GM12878 (cell line): Measurements from ENCODE around the gene NPAS2. TPM values are rescaled to one million over a fixed set of nuclear protein-coding genes. Genes with fewer than 3 reads are reported as not detected.

Experiments
- ATAC-seq: fragments of 200-7000 bp; cut with Tn5 transposase; 3 replicates; pipeline ENCODE4 v1.9.1; 2020; ENCODE audit warnings: mild to moderate bottlenecking, moderate library complexity
- BruUV-seq: library from RNA; stranded (reverse); fragments of 400-500 nt; replicated peaks from 2 replicates; lab custom pipeline; 2021; lab: Mats Ljungman, UMichigan
- CTCF ChIA-PET: fragments of 300-600 bp; sonication (Branson Sonifier 250); formaldehyde crosslinking; extraction: SDS; loops from one replicate; lab custom pipeline; 2021; ENCODE audit warnings: inconsistent platforms; lab: Yijun Ruan, JAX
- POLR2A ChIA-PET: fragments of 350-600 bp; formaldehyde crosslinking; extraction: SDS; loops from one replicate; lab custom pipeline; 2021; ENCODE audit warnings: inconsistent platforms; lab: Charles Lee
- RAD21 ChIA-PET: fragments of 300-600 bp; sonication (Branson Sonifier 250); formaldehyde crosslinking; loops from one replicate; lab custom pipeline; 2023; ENCODE audit warnings: antibody characterized with exemption; ENCODE audit not compliant: unreplicated experiment; lab: Charles Lee
- SMC1A ChIA-PET: fragments of 300-600 bp; sonication (Branson Sonifier 250); formaldehyde crosslinking; loops from one replicate; lab custom pipeline; 2023; ENCODE audit not compliant: unreplicated experiment, uncharacterized antibody; lab: Charles Lee
- DNase-seq: peaks from one replicate; pipeline ENCODE4 v3.0.0-alpha.2; 2011; ENCODE audit warnings: low read depth, low spot score
- FAIRE-seq: peaks from 3 replicates; lab custom pipeline; 2011; peaks lifted over from hg19 to GRCh38; lab: Jason Lieb, UNC
- H2AFZ ChIP-seq: 2 replicates; pipeline ENCODE4 v1.6.0; 2011; ENCODE audit warnings: low read depth, low read length, control low read depth; ENCODE audit not compliant: control insufficient read depth
- H3K27ac ChIP-seq: 2 replicates; pipeline ENCODE4 v1.5.1; 2011; ENCODE audit warnings: control low read depth; ENCODE audit not compliant: control insufficient read depth, insufficient read depth
- H3K27me3 ChIP-seq, 2 experiments: replicated peaks in 1 of 2; 2 replicates each; pipeline versions ENCODE4 v1.6.0 to v1.6.1; 2011; ENCODE audit warnings: low read length in 1 of 2; ENCODE audit not compliant: control insufficient read depth in 2 of 2, insufficient read depth in 2 of 2
- H3K36me3 ChIP-seq, 2 experiments: 2 replicates each; pipeline ENCODE4 v1.5.1; 2011; ENCODE audit warnings: low read length in 1 of 2; ENCODE audit not compliant: control insufficient read depth in 2 of 2, insufficient read depth in 2 of 2
- H3K4me1 ChIP-seq: 2 replicates; pipeline ENCODE4 v1.6.1; 2011; ENCODE audit warnings: mild to moderate bottlenecking, low read length, moderate library complexity, mixed read lengths; ENCODE audit not compliant: control insufficient read depth, insufficient read depth
- H3K4me2 ChIP-seq: 2 replicates; pipeline ENCODE4 v1.6.0; 2011; ENCODE audit warnings: control low read depth; ENCODE audit not compliant: control insufficient read depth, insufficient read depth
- H3K4me3 ChIP-seq: fragments of 200-600 bp; sonication (generic); 2 replicates; pipeline ENCODE4 v1.5.1; 2016
- H3K79me2 ChIP-seq: 2 replicates; pipeline ENCODE4 v1.6.0; 2011; ENCODE audit warnings: low read length; ENCODE audit not compliant: control insufficient read depth, insufficient read depth
- H3K9ac ChIP-seq: 2 replicates; pipeline ENCODE4 v1.8.0; 2011; ENCODE audit warnings: low read length, control low read depth, mixed read lengths; ENCODE audit not compliant: control insufficient read depth, insufficient read depth
- H3K9me3 ChIP-seq: replicated peaks from 3 replicates; pipeline ENCODE4 v1.5.1; 2011; ENCODE audit warnings: mild to moderate bottlenecking, low read length; ENCODE audit not compliant: control insufficient read depth, insufficient read depth
- H4K20me1 ChIP-seq: 2 replicates; pipeline ENCODE4 v1.6.0; 2011; ENCODE audit not compliant: control insufficient read depth, insufficient read depth
- CHD2 ChIP-seq: IDR thresholded peaks from 2 replicates; pipeline ENCODE4 v1.6.1; 2011; ENCODE audit warnings: low read depth, low read length, improper control_type of control experiment, borderline replicate concordance
- CREM ChIP-seq: IDR thresholded peaks from 2 replicates; pipeline ENCODE4 v1.6.1; 2014; ENCODE audit warnings: antibody characterized with exemption, low read depth
- MEF2B ChIP-seq: fragments of 450-650 bp; IDR thresholded peaks from 2 replicates; pipeline ENCODE4 v1.6.1; 2018; ENCODE audit warnings: mild to moderate bottlenecking, moderate library complexity; ENCODE audit not compliant: partially characterized antibody, poor library complexity, severe bottlenecking
- WRNIP1 ChIP-seq: IDR thresholded peaks from 2 replicates; pipeline ENCODE4 v1.6.1; 2011; ENCODE audit warnings: low read depth, low read length, improper control_type of control experiment, borderline replicate concordance
- ZNF217 ChIP-seq: fragments of 450-650 bp; IDR thresholded peaks from 2 replicates; pipeline ENCODE4 v1.6.1; 2017; ENCODE audit warnings: antibody characterized with exemption, mild to moderate bottlenecking
- WGBS: methylation state at CpG from one replicate; pipeline ENCODE4 v1.1.6; 2016; ENCODE audit warnings: low lambda C conversion rate; ENCODE audit not compliant: insufficient replicate concordance, insufficient coverage; ENCODE audit errors: missing lambda C conversion rate; 5-methylcytosine and 5-hydroxymethylcytosine counted together
- in situ Hi-C: fragments of 300-500 bp; cut with MboI; formaldehyde crosslinking; loops from 9 replicates; pipeline ENCODE4 v1.14.3; 2018; ENCODE audit warnings: mixed read lengths
- intact Hi-C: fragments of 100-400 bp; cut with micrococcal nuclease; formaldehyde crosslinking; loops from one replicate; pipeline ENCODE4 v1.14.2; 2022; ENCODE audit not compliant: unreplicated experiment
- polyA plus RNA-seq, 11 experiments: library from polyadenylated mRNA; depleted of rRNA in 4 of 11; unstranded in 6 of 11; stranded (reverse) in 5 of 11; fragments of >200 nt; fragmentation: Nextera tagmentation in 4 of 11; fragmentation: Illumina TruSeq in 1 of 11; extraction: Ambion mirVana in 4 of 11; extraction: Trizol in 1 of 11; gene quantifications; 1 replicate in 1 of 11; 2 replicates in 10 of 11; pipeline versions ENCODE4 v1.2.1 to v1.2.3, GENCODE V29; 2011 to 2016; ENCODE audit warnings: inconsistent platforms in 2 of 11, missing spikeins in 2 of 11, low read depth in 1 of 11
- total RNA-seq, 4 experiments: library from RNA; depleted of rRNA in 3 of 4; stranded (reverse); fragments of >200 nt in 3 of 4; fragmentation: Illumina TruSeq in 1 of 4; extraction: Trizol in 1 of 4; gene quantifications; 2 replicates each; pipeline versions ENCODE4 v1.2.1 to v1.2.3, GENCODE V29; 2013 to 2021
- TF ChIP-seq, protein P1 (sequence below): fragments of 150-350 bp; IDR thresholded peaks from 2 replicates; pipeline ENCODE4 v1.6.1; 2014; ENCODE audit warnings: mild to moderate bottlenecking, low read depth, low read length
- TF ChIP-seq, protein P2 (sequence below): fragments of 450-650 bp; IDR thresholded peaks from 2 replicates; pipeline ENCODE4 v1.6.1; 2017; ENCODE audit warnings: low read depth, mild to moderate bottlenecking, moderate library complexity
- TF ChIP-seq, protein P3 (sequence below): fragments of 450-650 bp; IDR thresholded peaks from 2 replicates; pipeline ENCODE4 v1.6.1; 2017; ENCODE audit warnings: mild to moderate bottlenecking, low read depth, inconsistent platforms; ENCODE audit not compliant: poor library complexity, severe bottlenecking
- TF ChIP-seq, protein P4 (sequence below): fragments of 450-650 bp; IDR thresholded peaks from 2 replicates; pipeline ENCODE4 v1.6.1; 2016; ENCODE audit warnings: mild to moderate bottlenecking
- TF ChIP-seq, protein P5 (sequence below): fragments of 450-650 bp; IDR thresholded peaks from 2 replicates; pipeline ENCODE4 v1.6.1; 2017; ENCODE audit warnings: mild to moderate bottlenecking
- TF ChIP-seq, protein P6 (sequence below): IDR thresholded peaks from 2 replicates; pipeline ENCODE4 v1.6.1; 2012; ENCODE audit warnings: low read depth, low read length, improper control_type of control experiment

The NPAS2 gene
- total and polyA plus RNA-seq, 10 of the 15 experiments (the other 5 are each of a cell fraction or from before 2014, with no cell fraction given), result 0.08 TPM; not detected in 9

DNA sequence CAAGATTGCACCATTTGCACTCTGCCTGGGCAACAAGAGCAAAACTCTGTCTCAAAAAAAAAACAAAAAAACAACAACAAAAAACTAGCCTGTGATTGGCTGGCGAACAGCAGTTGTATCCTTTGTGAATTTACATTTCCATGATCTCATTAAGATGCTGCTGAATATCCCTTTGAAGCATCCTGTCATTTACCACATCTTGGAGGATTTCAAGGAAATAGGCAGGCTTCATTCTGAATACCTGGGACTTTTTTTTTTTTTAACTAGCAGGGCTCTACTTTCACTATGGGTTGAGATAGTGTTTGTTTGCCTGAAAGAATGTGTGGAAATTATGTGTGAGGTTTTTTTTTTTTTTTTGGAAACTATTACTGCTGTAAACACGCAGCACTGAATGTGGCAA is 132.6 kb downstream of the NPAS2 start:
- BruUV-seq, result no TSS peak
- 34% methylated on average over 2 of the region's 2 CpGs for WGBS
- ChIA-PET POLR2A (no interaction called here), RAD21 (no interaction called here), CTCF (no interaction called here), SMC1A (no interaction called here)
- H3K4me3 ChIP-seq, result no peak overlapping the region
- H3K4me1 ChIP-seq, result no peaks in the 10 kb centered on the region; the same call in 1 of the 2 replicates
- TF ChIP-seq, protein P1, sequence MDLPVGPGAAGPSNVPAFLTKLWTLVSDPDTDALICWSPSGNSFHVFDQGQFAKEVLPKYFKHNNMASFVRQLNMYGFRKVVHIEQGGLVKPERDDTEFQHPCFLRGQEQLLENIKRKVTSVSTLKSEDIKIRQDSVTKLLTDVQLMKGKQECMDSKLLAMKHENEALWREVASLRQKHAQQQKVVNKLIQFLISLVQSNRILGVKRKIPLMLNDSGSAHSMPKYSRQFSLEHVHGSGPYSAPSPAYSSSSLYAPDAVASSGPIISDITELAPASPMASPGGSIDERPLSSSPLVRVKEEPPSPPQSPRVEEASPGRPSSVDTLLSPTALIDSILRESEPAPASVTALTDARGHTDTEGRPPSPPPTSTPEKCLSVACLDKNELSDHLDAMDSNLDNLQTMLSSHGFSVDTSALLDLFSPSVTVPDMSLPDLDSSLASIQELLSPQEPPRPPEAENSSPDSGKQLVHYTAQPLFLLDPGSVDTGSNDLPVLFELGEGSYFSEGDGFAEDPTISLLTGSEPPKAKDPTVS, result no peak
- TF ChIP-seq WRNIP1, result no peak
- TF ChIP-seq CHD2, result no peak
- TF ChIP-seq, protein P2, sequence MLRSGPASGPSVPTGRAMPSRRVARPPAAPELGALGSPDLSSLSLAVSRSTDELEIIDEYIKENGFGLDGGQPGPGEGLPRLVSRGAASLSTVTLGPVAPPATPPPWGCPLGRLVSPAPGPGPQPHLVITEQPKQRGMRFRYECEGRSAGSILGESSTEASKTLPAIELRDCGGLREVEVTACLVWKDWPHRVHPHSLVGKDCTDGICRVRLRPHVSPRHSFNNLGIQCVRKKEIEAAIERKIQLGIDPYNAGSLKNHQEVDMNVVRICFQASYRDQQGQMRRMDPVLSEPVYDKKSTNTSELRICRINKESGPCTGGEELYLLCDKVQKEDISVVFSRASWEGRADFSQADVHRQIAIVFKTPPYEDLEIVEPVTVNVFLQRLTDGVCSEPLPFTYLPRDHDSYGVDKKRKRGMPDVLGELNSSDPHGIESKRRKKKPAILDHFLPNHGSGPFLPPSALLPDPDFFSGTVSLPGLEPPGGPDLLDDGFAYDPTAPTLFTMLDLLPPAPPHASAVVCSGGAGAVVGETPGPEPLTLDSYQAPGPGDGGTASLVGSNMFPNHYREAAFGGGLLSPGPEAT, result no peak
- no peak for TF ChIP-seq MEF2B
- TF ChIP-seq, protein P3, sequence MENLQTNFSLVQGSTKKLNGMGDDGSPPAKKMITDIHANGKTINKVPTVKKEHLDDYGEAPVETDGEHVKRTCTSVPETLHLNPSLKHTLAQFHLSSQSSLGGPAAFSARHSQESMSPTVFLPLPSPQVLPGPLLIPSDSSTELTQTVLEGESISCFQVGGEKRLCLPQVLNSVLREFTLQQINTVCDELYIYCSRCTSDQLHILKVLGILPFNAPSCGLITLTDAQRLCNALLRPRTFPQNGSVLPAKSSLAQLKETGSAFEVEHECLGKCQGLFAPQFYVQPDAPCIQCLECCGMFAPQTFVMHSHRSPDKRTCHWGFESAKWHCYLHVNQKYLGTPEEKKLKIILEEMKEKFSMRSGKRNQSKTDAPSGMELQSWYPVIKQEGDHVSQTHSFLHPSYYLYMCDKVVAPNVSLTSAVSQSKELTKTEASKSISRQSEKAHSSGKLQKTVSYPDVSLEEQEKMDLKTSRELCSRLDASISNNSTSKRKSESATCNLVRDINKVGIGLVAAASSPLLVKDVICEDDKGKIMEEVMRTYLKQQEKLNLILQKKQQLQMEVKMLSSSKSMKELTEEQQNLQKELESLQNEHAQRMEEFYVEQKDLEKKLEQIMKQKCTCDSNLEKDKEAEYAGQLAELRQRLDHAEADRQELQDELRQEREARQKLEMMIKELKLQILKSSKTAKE, result no peak
- TF ChIP-seq ZNF217, result no peak
- no peak for TF ChIP-seq CREM
- TF ChIP-seq, protein P4, sequence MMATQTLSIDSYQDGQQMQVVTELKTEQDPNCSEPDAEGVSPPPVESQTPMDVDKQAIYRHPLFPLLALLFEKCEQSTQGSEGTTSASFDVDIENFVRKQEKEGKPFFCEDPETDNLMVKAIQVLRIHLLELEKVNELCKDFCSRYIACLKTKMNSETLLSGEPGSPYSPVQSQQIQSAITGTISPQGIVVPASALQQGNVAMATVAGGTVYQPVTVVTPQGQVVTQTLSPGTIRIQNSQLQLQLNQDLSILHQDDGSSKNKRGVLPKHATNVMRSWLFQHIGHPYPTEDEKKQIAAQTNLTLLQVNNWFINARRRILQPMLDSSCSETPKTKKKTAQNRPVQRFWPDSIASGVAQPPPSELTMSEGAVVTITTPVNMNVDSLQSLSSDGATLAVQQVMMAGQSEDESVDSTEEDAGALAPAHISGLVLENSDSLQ, result no peak
- TF ChIP-seq, protein P5, sequence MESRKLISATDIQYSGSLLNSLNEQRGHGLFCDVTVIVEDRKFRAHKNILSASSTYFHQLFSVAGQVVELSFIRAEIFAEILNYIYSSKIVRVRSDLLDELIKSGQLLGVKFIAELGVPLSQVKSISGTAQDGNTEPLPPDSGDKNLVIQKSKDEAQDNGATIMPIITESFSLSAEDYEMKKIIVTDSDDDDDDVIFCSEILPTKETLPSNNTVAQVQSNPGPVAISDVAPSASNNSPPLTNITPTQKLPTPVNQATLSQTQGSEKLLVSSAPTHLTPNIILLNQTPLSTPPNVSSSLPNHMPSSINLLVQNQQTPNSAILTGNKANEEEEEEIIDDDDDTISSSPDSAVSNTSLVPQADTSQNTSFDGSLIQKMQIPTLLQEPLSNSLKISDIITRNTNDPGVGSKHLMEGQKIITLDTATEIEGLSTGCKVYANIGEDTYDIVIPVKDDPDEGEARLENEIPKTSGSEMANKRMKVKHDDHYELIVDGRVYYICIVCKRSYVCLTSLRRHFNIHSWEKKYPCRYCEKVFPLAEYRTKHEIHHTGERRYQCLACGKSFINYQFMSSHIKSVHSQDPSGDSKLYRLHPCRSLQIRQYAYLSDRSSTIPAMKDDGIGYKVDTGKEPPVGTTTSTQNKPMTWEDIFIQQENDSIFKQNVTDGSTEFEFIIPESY, result no peak
- TF ChIP-seq, protein P6, sequence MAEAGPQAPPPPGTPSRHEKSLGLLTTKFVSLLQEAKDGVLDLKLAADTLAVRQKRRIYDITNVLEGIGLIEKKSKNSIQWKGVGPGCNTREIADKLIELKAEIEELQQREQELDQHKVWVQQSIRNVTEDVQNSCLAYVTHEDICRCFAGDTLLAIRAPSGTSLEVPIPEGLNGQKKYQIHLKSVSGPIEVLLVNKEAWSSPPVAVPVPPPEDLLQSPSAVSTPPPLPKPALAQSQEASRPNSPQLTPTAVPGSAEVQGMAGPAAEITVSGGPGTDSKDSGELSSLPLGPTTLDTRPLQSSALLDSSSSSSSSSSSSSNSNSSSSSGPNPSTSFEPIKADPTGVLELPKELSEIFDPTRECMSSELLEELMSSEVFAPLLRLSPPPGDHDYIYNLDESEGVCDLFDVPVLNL, result no peak
- H4K20me1 ChIP-seq, result no peaks in the 10 kb centered on the region
- ATAC-seq, result no peak
- no peak overlapping the region for H3K4me2 ChIP-seq
- H3K79me2 ChIP-seq, result no peaks in the 10 kb centered on the region
- H3K9ac ChIP-seq, result no peak overlapping the region
- no peaks in the 10 kb centered on the region for H3K9me3 ChIP-seq
- no peaks in the 10 kb centered on the region for H3K36me3 ChIP-seq
- no peak overlapping the region for H3K27ac ChIP-seq
- in situ Hi-C loops (no loop called here), intact Hi-C loops (no loop called here)
- no peak for DNase-seq
- no peak overlapping the region for H2AFZ ChIP-seq
- H3K27me3 ChIP-seq, result peaks cover 0 to 5% of the 10 kb centered on the region in 2 experiments; a peak in 1 of 4 replicates
- FAIRE-seq, result no peak
